CD14-positive monocyte (primary cell): ENCODE data around the gene CSNK1G2. TPM values are rescaled to one million over a fixed set of nuclear protein-coding genes. Genes with fewer than 3 reads are reported as not detected.

Source experiments
- DNase-seq, 3 donors: peaks; one replicate each; pipeline ENCODE4 v3.0.0-alpha.2; 2011 to 2022
- H2AFZ ChIP-seq: 2 replicates; pipeline ENCODE4 v1.6.0; 2012; ENCODE audit warnings: mild to moderate bottlenecking, low read depth, low read length, inconsistent platforms; ENCODE audit not compliant: insufficient read depth, poor library complexity, severe bottlenecking
- H3K27ac ChIP-seq, 2 donors: 1 replicate in 1 of 2; 2 replicates in 1 of 2; pipeline ENCODE4 v1.5.1; 2012 to 2013; ENCODE audit warnings: low read length in 2 of 2, control low read depth in 1 of 2, inconsistent platforms in 1 of 2, low read depth in 1 of 2, mild to moderate bottlenecking in 1 of 2
- H3K27me3 ChIP-seq, 2 donors: one replicate each; pipeline versions ENCODE4 v1.6.0 to v1.6.1; 2011 to 2013; ENCODE audit warnings: low read length in 2 of 2; ENCODE audit not compliant: control insufficient read depth in 2 of 2, insufficient read depth in 2 of 2
- H3K36me3 ChIP-seq, 2 donors: replicated peaks in 1 of 2; 1 replicate in 1 of 2; 2 replicates in 1 of 2; pipeline versions ENCODE4 v1.5.1 to v1.6.1; 2012 to 2013; ENCODE audit warnings: low read length in 2 of 2, control low read depth in 1 of 2, inconsistent platforms in 1 of 2, mild to moderate bottlenecking in 1 of 2; ENCODE audit not compliant: insufficient read depth in 2 of 2, control insufficient read depth in 1 of 2
- H3K4me1 ChIP-seq, 2 donors: 1 replicate in 1 of 2; 2 replicates in 1 of 2; pipeline versions ENCODE4 v1.5.1 to v1.6.1; 2012 to 2013; ENCODE audit warnings: low read length in 2 of 2, control low read depth in 1 of 2, inconsistent platforms in 1 of 2, mild to moderate bottlenecking in 1 of 2, moderate library complexity in 1 of 2; ENCODE audit not compliant: insufficient read depth in 2 of 2, control insufficient read depth in 1 of 2
- H3K4me2 ChIP-seq: replicated peaks from 2 replicates; pipeline ENCODE3; 2012; ENCODE audit warnings: low read length, moderate library complexity, mild to moderate bottlenecking; ENCODE audit not compliant: poor library complexity, severe bottlenecking; ENCODE audit errors: extremely low read depth
- H3K4me3 ChIP-seq, 3 experiments: fragments of 200-600 bp in 1 of 3; sonication (generic) in 1 of 3; replicated peaks in 1 of 3; 1 replicate in 2 of 3; 2 replicates in 1 of 3; pipeline ENCODE4 v1.5.1; 2011 to 2013; ENCODE audit warnings: low read length in 3 of 3, mild to moderate bottlenecking in 3 of 3, control low read depth in 2 of 3, low read depth in 2 of 3, inconsistent platforms in 1 of 3, moderate library complexity in 1 of 3
- H3K79me2 ChIP-seq: 2 replicates; pipeline ENCODE4 v1.6.0; 2012; ENCODE audit warnings: mild to moderate bottlenecking, control low read depth, inconsistent platforms, low read length, moderate library complexity; ENCODE audit not compliant: insufficient read depth
- H3K9ac ChIP-seq: 2 replicates; pipeline ENCODE4 v1.6.0; 2017; ENCODE audit warnings: low read length, mild to moderate bottlenecking; ENCODE audit not compliant: insufficient read depth, poor library complexity, severe bottlenecking
- H3K9me3 ChIP-seq, 2 donors: replicated peaks in 1 of 2; 1 replicate in 1 of 2; 2 replicates in 1 of 2; pipeline versions ENCODE4 v1.5.1 to v1.6.1; 2012 to 2013; ENCODE audit warnings: low read length in 2 of 2, control low read depth in 1 of 2; ENCODE audit not compliant: control insufficient read depth in 1 of 2, insufficient read depth in 1 of 2
- H4K20me1 ChIP-seq: 2 replicates; pipeline ENCODE4 v1.6.0; 2012; ENCODE audit warnings: mild to moderate bottlenecking, low read length, control low read depth, moderate library complexity; ENCODE audit not compliant: insufficient read depth
- H3K27ac Mint-ChIP-seq, 7 donors: one replicate each; pipeline ENCODE4 v1.8.0; 2020; ENCODE audit warnings: mild to moderate bottlenecking in 7 of 7, mixed read lengths in 7 of 7, moderate library complexity in 6 of 7, inconsistent platforms in 2 of 7
- H3K27me3 Mint-ChIP-seq, 3 donors: one replicate each; pipeline ENCODE4 v1.8.0; 2021 to 2022; ENCODE audit warnings: low read depth in 3 of 3, mild to moderate bottlenecking in 3 of 3, mixed read lengths in 3 of 3, moderate library complexity in 3 of 3, inconsistent platforms in 1 of 3
- H3K36me3 Mint-ChIP-seq, 2 donors: one replicate each; pipeline ENCODE4 v1.8.0; 2020; ENCODE audit warnings: mixed read lengths in 2 of 2, inconsistent platforms in 1 of 2, mild to moderate bottlenecking in 1 of 2
- H3K4me1 Mint-ChIP-seq: one replicate; pipeline ENCODE4 v1.8.0; 2020; ENCODE audit warnings: mild to moderate bottlenecking, mixed read lengths
- H3K4me3 Mint-ChIP-seq, 2 donors: one replicate each; pipeline ENCODE4 v1.8.0; 2020; ENCODE audit warnings: mild to moderate bottlenecking in 2 of 2, mixed read lengths in 2 of 2, moderate library complexity in 1 of 2
- H3K9me3 Mint-ChIP-seq, 7 donors: one replicate each; pipeline ENCODE4 v1.8.0; 2020 to 2022; ENCODE audit warnings: mixed read lengths in 7 of 7, mild to moderate bottlenecking in 6 of 7, moderate library complexity in 6 of 7, inconsistent platforms in 2 of 7
- CTCF ChIP-seq: fragments of 200-600 bp; IDR thresholded peaks from one replicate; pipeline ENCODE4 v1.8.0; 2022; ENCODE audit warnings: antibody characterized with exemption, mild to moderate bottlenecking
- WGBS: methylation state at CpG from one replicate; pipeline ENCODE4 v1.1.5; 2013; ENCODE audit warnings: missing lambda C conversion rate; ENCODE audit not compliant: insufficient coverage; 5-methylcytosine and 5-hydroxymethylcytosine counted together
- intact Hi-C, 2 donors: fragments of 100-400 bp; cut with micrococcal nuclease; formaldehyde crosslinking; loops; one replicate each; pipeline versions ENCODE4 v1.15.0 to v1.15.1; 2023
- polyA plus RNA-seq, 3 donors: library from polyadenylated mRNA; depleted of rRNA in 1 of 3; unstranded in 2 of 3; stranded (reverse) in 1 of 3; fragments of 300-500 nt in 2 of 3; fragments of >200 nt in 1 of 3; fragmentation: Illumina TruSeq in 2 of 3; gene quantifications; 1 replicate in 2 of 3; 2 replicates in 1 of 3; pipeline ENCODE4 v1.2.3, GENCODE V29; 2012 to 2021

The CSNK1G2 gene
- polyA plus RNA-seq, 3 donors: 10.8 to 215 (median 20.3) TPM

GRCh38 chr19:1956868-1957492 lies 16.0 kb downstream of the CSNK1G2 start:
- H3K9ac ChIP-seq: no peak overlapping the region

DNA sequence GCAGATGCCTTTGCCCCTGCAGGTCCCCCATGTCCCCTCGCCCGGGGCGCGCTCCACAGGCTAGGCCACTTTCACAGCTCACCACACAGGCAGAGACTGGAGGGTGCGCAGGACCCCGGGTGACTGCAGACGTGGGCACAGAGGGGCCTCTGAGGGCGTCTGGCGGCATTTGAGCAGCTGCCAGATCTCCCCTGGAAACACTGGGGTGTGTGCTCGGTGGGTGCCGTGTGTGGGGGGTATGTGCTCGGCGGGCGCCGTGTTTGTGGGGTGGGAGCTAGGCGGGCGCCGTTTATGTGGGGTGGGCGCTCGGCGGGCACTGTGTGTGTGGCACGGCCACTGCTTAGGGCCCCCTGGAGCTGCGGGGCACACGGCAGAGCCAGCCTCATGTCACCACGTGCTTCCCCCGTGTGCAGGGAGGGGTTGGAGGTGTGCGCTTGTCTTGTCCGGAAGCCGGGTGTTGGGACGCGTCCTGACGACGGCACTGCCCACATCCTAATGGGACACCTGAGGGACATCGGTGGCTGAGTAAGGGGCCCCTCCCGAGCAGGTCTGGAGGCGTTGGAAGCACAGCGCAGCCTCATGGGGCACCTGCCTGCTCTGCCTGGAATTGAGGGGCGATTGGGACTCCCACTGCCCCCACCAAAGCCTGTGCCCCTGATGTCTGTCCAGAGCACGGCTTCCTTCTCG lies 16.7 kb downstream of the CSNK1G2 start:
- 89% methylated on average over 25 of the region's 40 CpGs for WGBS

More at GRCh38 chr19:1956868-1957492, 16.0 kb downstream of the CSNK1G2 start:
- H3K4me3 Mint-ChIP-seq: no peak overlapping the region
- no peak overlapping the region for H3K4me3 ChIP-seq
- WGBS: 94% methylated on average over 15 of the region's 28 CpGs
- TF ChIP-seq CTCF: no peak
- peaks cover 1% of the 10 kb centered on the region for H3K4me1 Mint-ChIP-seq
- peaks cover 99% of the 10 kb centered on the region for H4K20me1 ChIP-seq
- H3K27ac ChIP-seq: no peak overlapping the region
- no peaks in the 10 kb centered on the region for H3K9me3 Mint-ChIP-seq
- no peaks in the 10 kb centered on the region for H3K9me3 ChIP-seq
- no peaks in the 10 kb centered on the region for H3K27me3 ChIP-seq
- no peak overlapping the region for H3K4me2 ChIP-seq
- H3K36me3 Mint-ChIP-seq: peaks cover 15 to 42% of the 10 kb centered on the region in 2 donors
- no peak for DNase-seq
- no peak overlapping the region for H3K27ac Mint-ChIP-seq
- intact Hi-C loops: no loop called here
- H2AFZ ChIP-seq: no peak overlapping the region
- peaks cover 0 to 2% of the 10 kb centered on the region in 2 donors for H3K4me1 ChIP-seq
- peaks cover 37 to 52% of the 10 kb centered on the region in 2 donors for H3K36me3 ChIP-seq
- peaks cover 93% of the 10 kb centered on the region for H3K79me2 ChIP-seq
- no peaks in the 10 kb centered on the region for H3K27me3 Mint-ChIP-seq

More for the DNA sequence above, 16.7 kb downstream of the CSNK1G2 start:
- Histone ChIP-seq H3K79me2 (peaks cover 92% of the 10 kb centered on the region), H3K36me3 (peaks cover 32 to 52% of the 10 kb centered on the region in 2 donors), H4K20me1 (peaks cover 99% of the 10 kb centered on the region), H3K4me2 (no peak overlapping the region), H2AFZ (no peak overlapping the region), H3K9ac (no peak overlapping the region), H3K27me3 (no peaks in the 10 kb centered on the region), H3K4me3 (no peak overlapping the region), H3K27ac (no peak overlapping the region), H3K4me1 (no peaks in the 10 kb centered on the region), H3K9me3 (no peaks in the 10 kb centered on the region)
- Mint-ChIP-seq H3K4me1 (no peaks in the 10 kb centered on the region), H3K27ac (no peak overlapping the region), H3K36me3 (peaks cover 12 to 42% of the 10 kb centered on the region in 2 donors), H3K27me3 (no peaks in the 10 kb centered on the region), H3K9me3 (no peaks in the 10 kb centered on the region), H3K4me3 (no peak overlapping the region)
- DNase-seq: no peak
- intact Hi-C loops: no loop called here
- no peak for TF ChIP-seq CTCF
